GM10248 (cell line): ENCODE measurements around the gene GLOD4.
"Not testable (repeated sequence)": the region's sequence is repeated elsewhere in the genome, so short reads cannot be mapped to it uniquely, and the experiment has no call there.

Experiments
- CTCF ChIA-PET: fragments of 300-600 bp; sonication (Branson Sonifier 250); formaldehyde crosslinking; extraction: SDS; loops from one replicate; lab custom pipeline; 2021; ENCODE audit warnings: antibody characterized with exemption; lab: Yijun Ruan, JAX
- POLR2A ChIA-PET: fragments of 350-650 bp; sonication (Branson Sonifier 250); formaldehyde crosslinking; extraction: SDS; loops from one replicate; lab custom pipeline; 2020; ENCODE audit warnings: antibody characterized with exemption; lab: Yijun Ruan, JAX
- DNase-seq: peaks from one replicate; pipeline ENCODE4 v3.0.0; 2012; ENCODE audit errors: extremely low spot score
- TF ChIP-seq, protein P1 (sequence below): IDR thresholded peaks from 2 replicates; pipeline ENCODE4 v1.5.1; 2012; ENCODE audit warnings: mild to moderate bottlenecking, low read depth; ENCODE audit errors: extremely low read depth, missing control alignments, control extremely low read depth

GLOD4 gene

DNA sequence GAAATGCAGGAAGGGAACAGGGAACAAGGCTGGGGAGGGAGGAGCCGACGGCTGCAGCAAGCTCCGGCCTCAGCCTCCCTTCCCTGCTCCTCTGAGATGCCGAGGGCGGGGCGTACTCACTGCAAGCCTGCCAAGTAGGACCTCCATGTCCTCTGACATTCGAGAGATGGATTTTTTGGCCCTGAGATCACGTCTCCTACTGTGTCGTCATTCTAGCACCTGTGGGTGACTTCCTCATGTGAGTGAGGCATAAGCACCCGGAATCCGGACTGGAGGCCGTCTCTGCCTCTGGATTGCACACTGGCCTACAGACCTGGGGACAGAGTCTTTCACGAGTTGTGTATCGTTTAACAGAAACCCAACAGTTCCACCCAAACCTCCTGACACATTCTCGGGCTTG, 14.5 kb upstream of the GLOD4 start:
- CTCF ChIA-PET, result interaction anchor here (2.4 to 3.7 kb wide), 2 partner anchors 185 to 204 kb away, joined by 9 to 50 read pairs; partner anchors contain the start of gene NXN
- POLR2A ChIA-PET, result no interaction called here
- TF ChIP-seq, protein P1, sequence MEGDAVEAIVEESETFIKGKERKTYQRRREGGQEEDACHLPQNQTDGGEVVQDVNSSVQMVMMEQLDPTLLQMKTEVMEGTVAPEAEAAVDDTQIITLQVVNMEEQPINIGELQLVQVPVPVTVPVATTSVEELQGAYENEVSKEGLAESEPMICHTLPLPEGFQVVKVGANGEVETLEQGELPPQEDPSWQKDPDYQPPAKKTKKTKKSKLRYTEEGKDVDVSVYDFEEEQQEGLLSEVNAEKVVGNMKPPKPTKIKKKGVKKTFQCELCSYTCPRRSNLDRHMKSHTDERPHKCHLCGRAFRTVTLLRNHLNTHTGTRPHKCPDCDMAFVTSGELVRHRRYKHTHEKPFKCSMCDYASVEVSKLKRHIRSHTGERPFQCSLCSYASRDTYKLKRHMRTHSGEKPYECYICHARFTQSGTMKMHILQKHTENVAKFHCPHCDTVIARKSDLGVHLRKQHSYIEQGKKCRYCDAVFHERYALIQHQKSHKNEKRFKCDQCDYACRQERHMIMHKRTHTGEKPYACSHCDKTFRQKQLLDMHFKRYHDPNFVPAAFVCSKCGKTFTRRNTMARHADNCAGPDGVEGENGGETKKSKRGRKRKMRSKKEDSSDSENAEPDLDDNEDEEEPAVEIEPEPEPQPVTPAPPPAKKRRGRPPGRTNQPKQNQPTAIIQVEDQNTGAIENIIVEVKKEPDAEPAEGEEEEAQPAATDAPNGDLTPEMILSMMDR, result no peak
- no peak for DNase-seq

DNA sequence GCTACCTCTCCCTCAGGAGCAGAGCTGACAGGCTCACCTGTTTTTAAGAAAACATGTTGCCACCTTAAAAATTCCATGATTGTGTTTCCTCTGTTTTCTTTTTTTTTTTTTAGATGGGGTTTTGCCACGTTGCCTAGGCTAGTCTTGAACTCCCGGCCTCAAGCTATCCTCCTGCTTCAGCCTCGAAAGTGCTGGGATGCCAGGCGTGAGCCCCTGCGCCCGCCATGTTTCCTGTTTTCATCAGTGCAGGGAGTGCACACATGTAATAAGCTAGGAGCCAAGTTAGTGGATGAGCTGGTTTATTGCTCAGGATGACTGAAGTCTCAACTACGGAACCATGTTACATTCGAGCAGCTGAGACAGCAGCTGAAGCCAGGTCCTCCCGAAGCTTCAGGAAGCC, 13.6 kb upstream of the GLOD4 start:
- POLR2A ChIA-PET, result no interaction called here

DNA sequence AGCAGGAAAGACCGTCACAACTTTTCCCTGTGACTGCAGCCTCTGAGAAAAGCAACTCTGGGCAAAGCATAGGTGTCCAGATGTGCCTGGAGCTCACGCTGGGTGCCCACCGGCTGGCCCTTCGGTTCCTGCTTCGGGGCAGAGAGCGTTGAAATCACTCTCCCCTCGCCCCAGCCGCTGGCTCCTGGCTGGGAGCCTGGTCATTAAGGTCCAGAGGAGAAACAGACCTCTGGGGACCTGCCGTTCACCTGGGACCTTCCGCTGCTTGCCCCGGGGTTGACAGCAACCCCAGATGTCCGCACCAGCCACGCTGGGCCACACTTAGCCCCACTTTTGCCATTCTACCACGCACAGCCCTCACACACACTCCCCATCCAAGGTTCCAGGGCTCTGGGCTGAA, 13.2 kb upstream of the GLOD4 start:
- ChIA-PET CTCF (interaction anchor here (0.6 to 3.7 kb wide), 10 partner anchors 10 to 383 kb away, joined by 3 to 50 read pairs (median 5); partner anchors contain the start of genes NXN and TIMM22), POLR2A (no interaction called here)
- no peak for DNase-seq
- TF ChIP-seq, protein P1, result no peak

More for the DNA sequence above, 13.6 kb upstream of the GLOD4 start:
- CTCF ChIA-PET, result interaction anchor here (0.6 to 3.7 kb wide), 8 partner anchors 11 to 383 kb away, joined by 3 to 50 read pairs (median 5); partner anchors contain the start of genes NXN and TIMM22
- TF ChIP-seq, protein P1, result no peak
- no peak for DNase-seq

DNA sequence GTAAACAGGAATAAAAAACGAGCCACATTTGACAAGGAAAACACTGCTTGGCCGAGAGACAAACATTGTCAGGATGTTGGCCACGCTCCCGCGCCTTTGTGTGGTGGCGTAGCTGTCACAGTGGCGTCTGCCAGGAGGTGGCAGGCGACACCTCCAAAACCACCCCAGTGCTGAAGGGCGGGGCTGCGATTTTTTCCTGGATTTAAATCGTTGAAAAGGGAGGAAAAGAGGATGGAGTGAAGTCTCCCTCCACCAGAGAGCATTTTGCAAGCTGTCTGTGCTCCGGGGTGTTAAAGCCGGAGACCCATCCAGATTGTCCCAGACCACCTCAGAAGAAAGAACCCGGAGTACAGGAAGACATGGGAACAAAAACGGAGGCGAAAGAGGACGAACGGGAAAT, 12.8 kb upstream of the GLOD4 start:
- peak; percentile 72 for DNase-seq
- TF ChIP-seq, protein P1, result peak; percentile 58
- ChIA-PET CTCF (interaction anchor here (1.1 to 3.7 kb wide), 8 partner anchors 10 to 261 kb away, joined by 3 to 50 read pairs (median 5); partner anchors contain the start of genes NXN and TIMM22), POLR2A (no interaction called here)

DNA sequence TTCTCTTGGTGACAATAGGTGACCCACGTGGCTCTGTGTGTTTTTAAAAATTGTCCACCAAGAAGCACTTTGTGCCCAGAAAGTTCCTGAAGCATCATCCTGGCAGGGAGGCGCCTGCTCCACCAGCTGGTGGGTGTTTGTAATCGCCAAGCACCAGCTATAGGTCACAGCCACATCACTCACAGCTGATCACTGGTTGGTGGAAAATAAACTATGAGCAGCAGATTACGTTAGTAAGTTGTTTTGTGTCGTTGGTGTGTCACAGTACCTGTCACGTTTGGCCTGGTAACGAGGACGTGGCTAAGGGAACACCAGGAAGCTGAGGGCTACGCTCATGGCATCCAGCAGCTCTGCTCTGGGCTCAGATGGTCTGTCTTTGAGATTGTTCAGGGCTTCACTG, 10.2 kb upstream of the GLOD4 start:
- TF ChIP-seq, protein P1, result no peak
- POLR2A ChIA-PET, result no interaction called here
- CTCF ChIA-PET, result interaction anchor here (1.8 kb wide), 2 partner anchors 188 to 204 kb away, joined by 7 to 8 read pairs; partner anchors contain the start of gene TIMM22
- DNase-seq, result no peak

DNA sequence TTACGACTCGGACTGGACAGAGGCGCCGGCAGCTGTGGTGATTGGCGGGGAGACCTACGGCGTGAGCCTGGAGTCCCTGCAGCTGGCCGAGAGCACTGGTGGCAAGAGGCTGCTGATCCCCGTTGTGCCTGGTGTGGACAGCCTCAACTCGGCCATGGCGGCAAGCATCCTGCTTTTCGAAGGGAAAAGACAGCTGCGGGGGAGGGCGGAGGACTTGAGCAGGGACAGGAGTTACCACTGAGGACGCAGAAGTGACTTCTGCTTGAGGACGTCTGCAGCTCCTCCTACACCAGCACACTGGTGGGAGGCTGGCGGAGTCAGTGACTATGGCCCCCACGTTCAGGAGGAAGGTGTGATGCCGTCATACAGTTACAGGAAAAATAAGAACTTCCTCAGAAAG, 9.7 kb upstream of the GLOD4 start:
- DNase-seq, result no peak
- CTCF ChIA-PET, result interaction anchor here (1.8 kb wide), 2 partner anchors 189 to 205 kb away, joined by 7 to 8 read pairs; partner anchors contain the start of gene TIMM22
- TF ChIP-seq, protein P1, result no peak
- POLR2A ChIA-PET, result no interaction called here

DNA sequence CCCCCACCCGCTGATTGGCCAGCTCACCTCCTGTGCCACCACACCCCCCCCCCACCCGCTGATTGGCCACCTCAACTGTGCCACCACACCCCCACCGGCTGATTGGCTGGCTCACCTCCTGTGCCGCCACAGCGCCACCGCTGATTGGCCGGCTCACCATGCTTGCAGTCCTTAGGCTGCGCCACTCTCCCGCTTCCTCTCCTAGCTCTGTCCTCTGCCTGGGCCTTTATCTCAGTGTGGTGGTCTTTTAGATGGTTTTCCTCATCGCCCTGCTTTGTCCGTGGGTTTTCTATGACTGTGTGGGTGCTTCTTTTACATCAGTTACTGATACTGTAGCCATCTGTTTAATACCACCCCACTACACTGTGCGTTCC, 8.8 kb upstream of the GLOD4 start:
- POLR2A ChIA-PET, CTCF ChIA-PET, DNase-seq: not testable (repeated sequence)

DNA sequence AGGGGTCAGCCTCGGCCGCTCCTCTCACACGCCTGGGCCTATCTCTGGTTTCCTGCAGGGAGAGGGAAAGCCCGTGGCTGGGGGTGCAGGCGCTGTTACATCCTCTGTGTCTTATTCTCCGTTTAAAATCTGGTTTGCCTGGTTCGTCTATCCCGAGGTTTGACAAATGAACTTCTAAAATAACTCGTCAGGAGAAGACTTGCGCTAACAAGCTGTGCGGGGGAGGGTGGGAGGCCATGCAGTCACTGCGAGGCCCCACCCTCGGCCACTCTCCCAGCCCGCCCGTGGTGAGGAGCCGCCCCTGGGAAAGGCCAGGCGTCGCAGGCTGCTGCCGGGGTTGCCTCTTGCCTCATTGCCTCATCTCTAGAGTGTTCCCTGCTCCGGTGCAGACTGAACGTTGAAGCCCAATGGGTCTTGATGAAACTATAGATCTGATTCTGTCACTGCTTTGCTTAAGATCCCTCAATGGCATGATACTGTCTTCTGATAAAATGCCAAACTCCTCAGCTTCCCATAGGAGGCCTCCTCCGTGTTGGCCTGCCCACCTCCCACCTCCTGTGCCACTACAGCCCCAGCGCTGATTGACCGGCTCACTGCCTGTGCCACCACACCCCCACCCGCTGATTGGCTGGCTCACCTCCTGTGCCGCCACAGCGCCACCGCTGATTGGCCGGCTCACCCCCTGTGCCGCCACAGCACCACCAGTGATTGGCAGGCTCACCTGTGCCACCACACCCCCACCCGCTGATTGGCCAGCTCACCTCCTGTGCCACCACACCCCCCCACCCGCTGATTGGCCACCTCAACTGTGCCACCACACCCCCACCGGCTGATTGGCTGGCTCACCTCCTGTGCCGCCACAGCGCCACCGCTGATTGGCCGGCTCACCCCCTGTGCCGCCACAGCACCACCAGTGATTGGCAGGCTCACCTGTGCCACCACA, 8.1 kb upstream of the GLOD4 start:
- CTCF ChIA-PET, DNase-seq: not testable (repeated sequence)

More for the DNA sequence above, 8.1 kb upstream of the GLOD4 start:
- POLR2A ChIA-PET, result not testable (repeated sequence)
